HG02840 (cell line): ENCODE measurements around the gene MARCKS.

Source experiments
- ATAC-seq: cut with Tn5 transposase; IDR thresholded peaks from one replicate; pipeline ENCODE4 v1.9.1; 2021; ENCODE audit warnings: mild to moderate bottlenecking, moderate library complexity, moderate number of reproducible peaks; ENCODE audit not compliant: unreplicated experiment, low FRiP score

MARCKS gene

DNA sequence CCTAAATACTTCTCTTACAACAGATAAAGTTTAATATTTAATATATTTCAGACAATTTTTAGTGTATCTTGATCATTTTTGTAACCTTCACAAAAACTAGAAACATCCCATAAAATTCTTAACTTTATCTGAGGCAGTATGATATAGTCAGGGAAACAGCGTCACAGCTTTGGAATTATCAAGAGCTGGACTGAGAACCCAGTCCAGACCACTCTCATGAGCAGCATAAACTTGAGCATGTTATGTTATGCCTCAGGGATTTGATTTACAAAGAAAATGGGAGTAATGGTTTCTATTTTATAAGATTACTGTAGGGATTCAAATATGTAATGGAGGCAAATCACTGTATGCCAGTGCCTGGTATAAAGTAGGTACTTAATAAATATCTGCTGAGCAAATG, 8.3 kb upstream of the MARCKS start:
- no peak for ATAC-seq

DNA sequence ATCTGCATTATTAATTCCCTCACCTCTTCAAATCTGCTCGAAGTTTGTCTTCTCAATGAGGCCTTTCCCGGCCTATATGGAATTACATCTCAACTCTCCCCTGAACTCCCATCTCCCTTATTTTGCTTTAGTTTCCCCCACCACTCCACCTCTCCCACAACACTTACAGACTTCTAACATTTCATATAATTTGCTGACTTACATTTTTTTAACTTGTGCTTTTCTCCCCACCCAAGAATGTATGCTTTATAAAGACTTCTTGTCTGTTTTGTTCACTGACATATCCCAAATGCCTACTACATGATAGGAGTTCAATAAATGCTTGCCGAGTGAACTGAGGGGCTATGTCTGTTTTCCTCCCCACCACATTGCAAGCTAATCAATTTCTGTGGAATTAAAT, 3.9 kb upstream of the MARCKS start:
- ATAC-seq: no peak

DNA sequence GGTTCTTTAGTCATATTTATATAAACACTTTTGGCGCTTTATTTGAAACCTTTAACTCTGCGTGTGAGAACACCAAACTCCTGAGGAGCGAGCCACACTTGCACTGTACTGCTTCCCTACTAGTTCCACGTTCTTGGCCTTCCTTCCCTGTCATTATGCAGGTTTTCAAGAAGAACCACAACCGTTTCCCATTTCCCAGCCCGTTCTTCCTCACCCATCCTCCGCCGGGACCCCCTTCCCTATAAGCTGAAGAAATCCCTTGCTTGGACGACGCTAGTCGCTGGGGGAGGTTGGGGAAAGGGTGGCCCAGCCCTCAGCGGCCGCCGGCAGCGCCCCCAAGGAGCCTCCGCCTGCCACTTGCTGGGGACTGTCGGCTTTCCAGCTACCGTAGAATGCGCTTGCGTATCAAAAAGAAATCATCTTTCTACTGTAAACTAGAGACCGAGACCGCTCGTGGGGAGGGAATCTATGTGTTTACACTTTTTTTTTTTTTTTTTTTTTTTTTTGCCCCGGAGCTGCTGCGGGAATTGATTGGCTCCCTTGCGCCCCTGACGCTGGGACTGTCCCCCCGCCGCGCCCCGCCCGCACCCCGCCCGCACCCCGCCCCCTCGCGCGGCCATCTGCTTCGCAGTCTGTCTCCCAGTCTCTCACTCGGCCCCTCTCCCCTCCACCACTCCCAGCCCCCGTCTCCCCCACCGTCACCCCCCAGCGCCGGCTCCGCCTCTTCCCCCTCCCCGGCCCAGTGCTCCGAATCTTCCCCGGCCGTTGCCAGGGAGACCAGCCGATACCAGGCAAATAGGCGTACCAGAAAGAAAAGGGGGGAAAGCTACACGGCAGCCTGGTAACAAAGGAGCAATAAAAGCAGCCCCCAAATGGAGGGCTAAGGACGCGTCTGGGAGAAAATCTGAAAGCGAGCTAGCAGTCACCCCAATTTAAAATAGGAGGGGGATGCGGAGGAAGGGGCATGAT, 2.3 kb upstream of the MARCKS start:
- no peak for ATAC-seq

DNA sequence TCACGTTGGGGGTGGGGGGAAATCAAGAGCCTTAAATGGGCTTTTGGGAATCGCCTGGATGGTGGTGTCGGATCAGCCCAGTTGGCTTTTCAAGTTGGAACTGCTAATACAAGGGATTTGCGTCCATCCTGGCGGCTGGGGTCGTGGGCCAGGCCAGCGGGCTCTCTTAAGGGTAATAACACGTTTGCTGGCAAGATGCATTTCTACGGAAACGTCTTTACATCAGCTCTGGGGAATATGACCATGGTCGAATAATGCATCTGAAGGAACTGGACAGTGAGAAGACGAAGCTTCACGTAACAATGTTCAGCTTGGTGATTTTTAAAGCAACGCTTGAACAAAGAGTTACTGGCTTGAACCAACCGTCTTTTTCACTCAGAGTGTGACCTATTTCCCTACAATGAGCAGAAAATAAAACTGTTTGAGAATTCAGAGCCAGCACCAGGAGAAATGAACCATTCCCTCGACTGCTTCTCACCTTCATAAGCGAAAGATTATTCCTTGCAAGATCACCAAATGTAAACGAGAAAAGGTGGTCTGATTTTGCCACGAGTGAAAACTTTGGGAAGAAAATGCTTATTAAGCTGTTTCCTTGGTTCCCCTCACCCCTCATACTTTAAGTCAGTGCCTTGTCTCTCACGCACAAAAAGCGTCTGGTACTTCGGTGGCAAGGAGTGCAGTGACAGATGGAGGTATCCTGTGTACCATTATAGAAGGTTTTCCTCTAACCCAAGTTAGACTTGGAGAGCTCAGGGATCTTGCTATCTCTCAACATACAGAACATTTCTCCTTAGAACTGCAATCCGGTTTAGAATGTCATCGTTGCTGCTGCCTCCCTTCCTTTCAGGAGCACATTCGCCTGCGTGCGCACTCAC, 1.4 kb upstream of the MARCKS start:
- ATAC-seq: no peak

DNA sequence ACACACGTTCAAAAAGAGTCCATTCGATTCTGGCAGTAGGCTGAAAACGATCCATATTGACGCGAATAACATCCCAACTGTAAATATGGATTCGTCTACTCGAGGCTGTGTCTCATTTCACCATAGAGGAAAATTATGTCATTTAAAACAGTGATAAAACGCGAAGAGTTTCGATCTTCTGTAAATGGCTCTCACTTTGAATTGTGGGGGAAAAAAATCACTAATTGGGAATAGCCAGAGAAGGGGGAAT, 845 bp upstream of the MARCKS start:
- no peak for ATAC-seq

DNA sequence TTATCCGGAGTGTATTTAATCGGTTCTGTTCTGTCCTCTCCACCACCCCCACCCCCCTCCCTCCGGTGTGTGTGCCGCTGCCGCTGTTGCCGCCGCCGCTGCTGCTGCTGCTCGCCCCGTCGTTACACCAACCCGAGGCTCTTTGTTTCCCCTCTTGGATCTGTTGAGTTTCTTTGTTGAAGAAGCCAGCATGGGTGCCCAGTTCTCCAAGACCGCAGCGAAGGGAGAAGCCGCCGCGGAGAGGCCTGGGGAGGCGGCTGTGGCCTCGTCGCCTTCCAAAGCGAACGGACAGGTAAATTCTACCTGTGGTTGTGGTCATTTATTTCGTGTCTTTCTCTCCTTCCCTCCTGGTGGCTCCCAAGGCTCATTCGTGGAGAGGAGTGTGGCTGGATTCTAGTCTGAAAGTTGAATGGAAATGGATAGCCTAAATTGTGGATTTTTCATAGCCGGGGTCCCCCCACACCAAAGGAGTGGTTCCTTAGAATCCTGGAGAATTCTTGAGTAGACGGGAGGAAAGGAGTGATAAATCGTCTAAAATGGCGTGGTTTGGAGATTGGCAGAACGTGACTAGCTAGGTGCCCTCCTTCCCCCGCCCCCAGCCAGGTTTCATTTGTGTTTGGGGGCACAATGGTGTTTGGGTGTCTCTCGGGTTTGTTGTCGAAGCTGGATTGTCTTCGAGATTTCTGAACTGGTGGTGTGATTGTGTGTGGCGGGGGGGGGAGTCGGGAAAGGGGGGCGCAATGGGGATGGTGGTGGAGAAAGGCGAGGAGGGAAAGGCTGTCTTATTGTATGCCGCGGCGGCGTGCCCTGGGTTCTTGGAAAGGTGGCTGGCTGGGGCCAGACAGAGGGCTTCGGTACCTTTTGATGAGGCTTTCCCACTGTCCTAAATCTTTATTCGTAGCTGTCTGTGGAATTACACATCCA, 673 bp downstream of the MARCKS start:
- no peak for ATAC-seq

DNA sequence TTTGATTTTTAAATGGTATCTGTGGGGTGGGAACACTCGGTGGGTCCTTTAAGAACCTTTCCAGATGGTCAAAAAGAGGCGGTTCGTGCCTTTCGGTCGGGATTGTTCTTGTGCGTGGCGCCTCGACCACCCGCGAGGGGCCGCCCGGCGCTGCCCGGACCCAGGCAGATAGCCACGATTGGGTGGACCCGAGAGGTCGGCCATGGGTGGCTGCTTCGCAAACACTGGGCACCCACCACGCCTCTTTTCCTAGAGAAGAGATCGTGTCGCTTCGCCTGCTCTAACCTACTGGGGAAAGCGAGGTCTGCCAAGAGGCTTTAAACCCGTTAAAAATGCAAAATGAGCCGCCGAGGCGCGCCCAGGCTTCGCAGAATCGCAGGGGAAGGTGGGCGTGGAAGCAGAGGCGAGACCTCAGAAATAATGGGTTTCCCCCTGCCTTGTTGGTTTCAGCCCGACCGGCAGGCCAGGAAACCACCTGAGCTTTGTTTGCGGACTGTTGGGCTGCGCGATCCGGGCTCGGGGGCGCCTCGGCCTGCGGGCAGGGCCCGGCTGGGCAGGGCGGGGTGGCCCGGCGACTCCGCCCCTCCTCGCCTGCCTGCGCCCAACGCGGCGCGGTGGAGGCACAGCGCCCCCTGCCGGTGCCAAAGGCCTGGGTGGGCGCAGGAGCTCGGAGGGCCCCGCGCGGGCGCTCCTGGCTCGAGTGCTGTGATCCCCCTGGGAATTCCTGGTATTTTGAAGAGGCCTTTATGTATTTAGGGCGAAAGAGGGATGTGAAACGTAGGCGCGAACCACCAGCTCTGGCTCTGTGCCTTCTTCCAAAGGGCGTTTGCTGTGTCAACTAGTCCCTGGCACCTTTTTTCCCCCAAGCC, 1.6 kb downstream of the MARCKS start:
- peak; percentile 90 for ATAC-seq

DNA sequence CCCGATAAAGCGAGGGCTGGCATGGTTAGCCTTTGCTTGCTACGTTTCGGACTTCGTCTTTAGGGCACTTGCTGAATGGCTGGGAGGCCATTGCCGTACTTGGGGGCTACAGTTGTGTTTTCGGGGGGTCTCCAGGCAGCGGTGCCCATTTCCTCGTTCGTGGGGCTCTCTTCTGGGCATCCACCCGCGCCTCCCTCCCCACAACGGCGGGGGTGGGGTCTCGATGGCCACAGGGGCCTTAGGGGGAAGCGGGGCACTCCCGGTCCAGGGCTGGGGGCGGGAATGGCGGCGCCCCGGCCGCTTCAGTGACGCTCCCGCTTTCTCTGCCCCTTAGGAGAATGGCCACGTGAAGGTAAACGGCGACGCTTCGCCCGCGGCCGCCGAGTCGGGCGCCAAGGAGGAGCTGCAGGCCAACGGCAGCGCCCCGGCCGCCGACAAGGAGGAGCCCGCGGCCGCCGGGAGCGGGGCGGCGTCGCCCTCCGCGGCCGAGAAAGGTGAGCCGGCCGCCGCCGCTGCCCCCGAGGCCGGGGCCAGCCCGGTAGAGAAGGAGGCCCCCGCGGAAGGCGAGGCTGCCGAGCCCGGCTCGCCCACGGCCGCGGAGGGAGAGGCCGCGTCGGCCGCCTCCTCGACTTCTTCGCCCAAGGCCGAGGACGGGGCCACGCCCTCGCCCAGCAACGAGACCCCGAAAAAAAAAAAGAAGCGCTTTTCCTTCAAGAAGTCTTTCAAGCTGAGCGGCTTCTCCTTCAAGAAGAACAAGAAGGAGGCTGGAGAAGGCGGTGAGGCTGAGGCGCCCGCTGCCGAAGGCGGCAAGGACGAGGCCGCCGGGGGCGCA, 2.4 kb downstream of the MARCKS start:
- no peak for ATAC-seq

DNA sequence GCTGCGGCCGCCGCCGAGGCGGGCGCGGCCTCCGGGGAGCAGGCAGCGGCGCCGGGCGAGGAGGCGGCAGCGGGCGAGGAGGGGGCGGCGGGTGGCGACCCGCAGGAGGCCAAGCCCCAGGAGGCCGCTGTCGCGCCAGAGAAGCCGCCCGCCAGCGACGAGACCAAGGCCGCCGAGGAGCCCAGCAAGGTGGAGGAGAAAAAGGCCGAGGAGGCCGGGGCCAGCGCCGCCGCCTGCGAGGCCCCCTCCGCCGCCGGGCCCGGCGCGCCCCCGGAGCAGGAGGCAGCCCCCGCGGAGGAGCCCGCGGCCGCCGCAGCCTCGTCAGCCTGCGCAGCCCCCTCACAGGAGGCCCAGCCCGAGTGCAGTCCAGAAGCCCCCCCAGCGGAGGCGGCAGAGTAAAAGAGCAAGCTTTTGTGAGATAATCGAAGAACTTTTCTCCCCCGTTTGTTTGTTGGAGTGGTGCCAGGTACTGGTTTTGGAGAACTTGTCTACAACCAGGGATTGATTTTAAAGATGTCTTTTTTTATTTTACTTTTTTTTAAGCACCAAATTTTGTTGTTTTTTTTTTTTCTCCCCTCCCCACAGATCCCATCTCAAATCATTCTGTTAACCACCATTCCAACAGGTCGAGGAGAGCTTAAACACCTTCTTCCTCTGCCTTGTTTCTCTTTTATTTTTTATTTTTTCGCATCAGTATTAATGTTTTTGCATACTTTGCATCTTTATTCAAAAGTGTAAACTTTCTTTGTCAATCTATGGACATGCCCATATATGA, 3.2 kb downstream of the MARCKS start:
- ATAC-seq: no peak

DNA sequence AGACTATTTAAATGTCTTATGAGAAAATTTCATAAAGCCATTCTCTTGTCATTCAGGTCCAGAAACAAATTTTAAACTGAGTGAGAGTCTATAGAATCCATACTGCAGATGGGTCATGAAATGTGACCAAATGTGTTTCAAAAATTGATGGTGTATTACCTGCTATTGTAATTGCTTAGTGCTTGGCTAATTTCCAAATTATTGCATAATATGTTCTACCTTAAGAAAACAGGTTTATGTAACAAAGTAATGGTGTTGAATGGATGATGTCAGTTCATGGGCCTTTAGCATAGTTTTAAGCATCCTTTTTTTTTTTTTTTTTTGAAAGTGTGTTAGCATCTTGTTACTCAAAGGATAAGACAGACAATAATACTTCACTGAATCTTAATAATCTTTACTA, 5.0 kb downstream of the MARCKS start:
- no peak for ATAC-seq

DNA sequence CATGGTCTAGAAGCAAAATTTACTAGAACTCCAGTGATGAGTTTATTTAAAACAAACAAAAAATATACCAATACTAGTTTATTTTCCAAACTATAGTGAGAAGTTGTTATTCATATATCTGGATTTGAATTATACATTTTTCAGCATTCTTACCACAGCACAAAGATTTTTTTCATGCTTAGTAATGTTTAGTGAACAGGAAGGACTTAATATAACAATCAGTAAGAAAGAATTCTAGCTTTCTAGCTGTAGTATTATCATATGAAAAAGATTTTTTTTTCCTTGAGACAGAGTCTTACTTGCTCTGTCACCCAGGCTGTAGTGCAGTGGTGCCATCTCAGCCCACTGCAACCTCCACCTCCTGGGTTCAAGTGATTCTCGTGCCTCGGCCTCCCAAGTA, 13.8 kb downstream of the MARCKS start:
- ATAC-seq: no peak

DNA sequence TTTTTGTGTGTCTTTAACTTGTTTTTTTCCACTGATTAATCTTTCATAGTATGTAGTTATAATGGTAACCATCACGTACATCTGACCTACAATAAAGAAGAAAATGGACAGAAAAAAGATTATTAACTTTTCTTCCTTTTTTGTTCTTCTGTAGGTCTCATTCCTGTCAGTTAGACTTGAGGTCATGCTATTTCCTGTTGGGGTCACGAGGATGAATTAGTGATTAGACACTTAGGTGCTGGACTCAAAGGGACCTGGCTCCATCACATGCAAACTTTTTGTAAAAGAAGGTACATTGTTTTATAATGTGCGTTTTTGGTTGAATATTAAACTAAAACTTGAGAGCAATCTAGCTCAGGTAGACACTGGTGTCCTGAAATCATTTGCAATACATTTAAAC, 14.8 kb downstream of the MARCKS start:
- ATAC-seq: no peak

DNA sequence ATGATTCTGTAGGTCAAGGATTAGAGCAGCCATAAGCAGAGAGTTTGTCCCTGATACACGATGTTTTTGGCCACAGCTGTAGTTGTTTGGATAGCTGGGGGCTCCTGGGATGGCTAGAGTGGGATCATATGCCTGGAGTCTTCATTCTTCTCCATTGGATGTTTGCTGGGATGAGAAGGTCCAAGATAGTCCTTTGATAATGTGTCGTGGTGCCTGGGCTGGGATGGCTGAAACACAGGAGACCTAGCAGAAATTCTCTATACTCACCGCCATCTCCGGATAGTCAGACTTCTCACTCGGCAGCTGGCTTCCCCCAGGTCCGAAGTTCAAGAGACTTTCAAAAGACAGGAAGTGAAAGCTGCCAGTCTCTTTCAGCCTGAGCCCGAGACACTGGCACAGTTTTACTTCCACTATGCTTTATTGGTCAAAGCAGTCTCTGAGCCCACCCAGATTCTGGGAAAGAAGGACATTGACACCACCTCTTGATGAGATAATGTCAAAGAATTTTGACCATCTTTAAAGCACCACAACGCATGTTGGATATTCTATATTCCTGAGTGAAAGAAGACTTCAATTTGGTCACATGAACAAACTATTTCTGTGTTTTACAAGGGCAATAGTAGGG, 16.0 kb downstream of the MARCKS start:
- peak; percentile 75 for ATAC-seq

DNA sequence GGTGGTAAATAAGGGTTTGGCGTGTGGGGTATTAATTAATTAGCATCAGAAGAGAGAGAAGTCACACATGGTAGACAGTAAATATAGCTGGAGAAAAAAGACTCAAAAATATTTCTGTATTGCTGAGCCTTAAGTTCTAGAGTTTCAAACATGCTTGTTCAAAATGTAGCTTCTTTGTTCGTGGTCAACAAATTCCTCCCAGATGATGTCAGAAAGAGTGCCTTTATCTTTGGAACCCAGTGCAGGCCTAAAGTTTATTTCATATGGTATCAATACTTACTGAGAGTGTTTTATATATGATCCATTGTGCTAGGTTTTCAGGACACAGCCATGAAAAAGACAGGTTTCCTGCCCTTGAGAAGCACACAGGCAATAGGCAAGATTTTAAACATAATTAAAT, 18.3 kb downstream of the MARCKS start:
- ATAC-seq: no peak

DNA sequence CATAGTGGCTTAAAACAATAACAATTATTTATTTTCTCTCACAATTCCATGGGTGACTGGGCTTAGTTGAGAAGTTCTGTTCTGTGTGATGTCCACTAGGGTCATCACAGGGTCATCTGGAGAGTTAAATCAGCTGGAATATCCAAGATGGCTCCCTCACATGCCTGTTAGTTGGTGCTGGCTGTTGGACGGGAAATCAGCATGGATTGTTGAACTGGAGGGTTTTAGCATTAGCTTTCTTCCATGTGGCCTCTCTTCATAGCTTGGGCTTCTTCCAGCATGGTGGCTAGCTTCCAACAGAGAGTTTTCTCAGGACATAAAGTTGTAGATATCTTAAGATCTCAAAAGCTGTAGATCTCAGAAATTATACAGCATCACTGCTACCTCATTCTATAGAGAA, 19.6 kb downstream of the MARCKS start:
- ATAC-seq: no peak

DNA sequence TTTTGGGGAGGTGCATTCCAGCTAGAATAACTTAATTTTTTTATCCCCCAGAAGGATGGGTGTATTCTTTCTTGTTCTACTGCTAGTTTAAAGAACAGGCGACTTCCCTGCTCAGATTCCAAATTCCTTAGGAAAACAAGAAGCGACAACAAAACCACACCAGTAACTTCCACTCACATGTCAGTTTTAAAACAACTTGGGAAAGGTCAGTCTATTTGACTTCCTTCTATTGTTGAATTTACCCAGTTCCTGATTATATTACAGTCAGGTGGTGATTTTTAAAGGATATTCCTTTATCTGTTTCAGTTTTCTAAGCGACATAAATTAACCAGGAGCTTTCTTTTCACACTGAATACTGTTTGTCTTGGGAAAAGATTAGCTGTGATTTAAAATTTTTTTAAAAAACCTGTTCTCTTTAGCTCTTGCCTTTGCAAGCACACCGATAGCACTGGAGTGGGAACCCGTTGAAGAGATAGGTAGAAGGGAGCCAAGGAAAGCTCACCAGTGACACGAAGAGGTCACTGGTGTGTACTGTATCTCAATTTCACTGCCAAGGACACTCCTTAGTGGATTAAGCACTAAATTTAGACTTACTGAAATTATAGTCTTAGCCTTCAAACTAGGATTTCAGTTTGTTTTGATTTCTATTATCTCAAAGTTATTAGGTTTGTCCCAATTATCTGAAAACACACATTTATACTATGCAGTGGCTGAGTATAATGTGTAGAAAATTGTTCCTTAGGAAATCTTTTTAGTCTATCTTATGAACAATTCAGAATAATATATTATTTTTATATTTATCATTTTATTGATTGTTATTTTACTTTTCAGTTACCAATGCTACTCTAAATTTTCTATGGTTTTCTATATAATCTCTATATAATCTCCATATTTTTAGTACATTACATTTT, 22.3 kb downstream of the MARCKS start:
- peak; percentile 98 for ATAC-seq
